NB4 (cell line): ENCODE data around the gene ZFP1.

Source experiments
- DNase-seq: peaks from one replicate; pipeline ENCODE4 v3.0.0; 2010; ENCODE audit warnings: low read depth
- H3K4me3 ChIP-seq: one replicate; pipeline ENCODE4 v1.5.1; 2011; ENCODE audit warnings: mild to moderate bottlenecking, low read depth, low read length, moderate library complexity
- MAX ChIP-seq: IDR thresholded peaks from 2 replicates; pipeline ENCODE4 v1.6.1; 2011; ENCODE audit warnings: low read depth, low read length
- MYC ChIP-seq: IDR thresholded peaks from 2 replicates; pipeline ENCODE4 v1.6.1; 2011; ENCODE audit warnings: low read depth, low read length
- POLR2A ChIP-seq: IDR thresholded peaks from 2 replicates; pipeline ENCODE4 v1.6.1; 2011; ENCODE audit warnings: mild to moderate bottlenecking; ENCODE audit not compliant: insufficient read length; ENCODE audit errors: extremely low read depth
- TF ChIP-seq, protein P1 (sequence below): IDR thresholded peaks from one replicate; pipeline ENCODE4 v1.5.1; 2012; ENCODE audit warnings: low read depth, low read length

ZFP1 gene

GRCh38 chr16:75107505-75107904 lies 40.8 kb upstream of the ZFP1 start:
- DNase-seq, result no peak
- TF ChIP-seq MYC (no peak), MAX (no peak), POLR2A (no peak)
- TF ChIP-seq, protein P1, sequence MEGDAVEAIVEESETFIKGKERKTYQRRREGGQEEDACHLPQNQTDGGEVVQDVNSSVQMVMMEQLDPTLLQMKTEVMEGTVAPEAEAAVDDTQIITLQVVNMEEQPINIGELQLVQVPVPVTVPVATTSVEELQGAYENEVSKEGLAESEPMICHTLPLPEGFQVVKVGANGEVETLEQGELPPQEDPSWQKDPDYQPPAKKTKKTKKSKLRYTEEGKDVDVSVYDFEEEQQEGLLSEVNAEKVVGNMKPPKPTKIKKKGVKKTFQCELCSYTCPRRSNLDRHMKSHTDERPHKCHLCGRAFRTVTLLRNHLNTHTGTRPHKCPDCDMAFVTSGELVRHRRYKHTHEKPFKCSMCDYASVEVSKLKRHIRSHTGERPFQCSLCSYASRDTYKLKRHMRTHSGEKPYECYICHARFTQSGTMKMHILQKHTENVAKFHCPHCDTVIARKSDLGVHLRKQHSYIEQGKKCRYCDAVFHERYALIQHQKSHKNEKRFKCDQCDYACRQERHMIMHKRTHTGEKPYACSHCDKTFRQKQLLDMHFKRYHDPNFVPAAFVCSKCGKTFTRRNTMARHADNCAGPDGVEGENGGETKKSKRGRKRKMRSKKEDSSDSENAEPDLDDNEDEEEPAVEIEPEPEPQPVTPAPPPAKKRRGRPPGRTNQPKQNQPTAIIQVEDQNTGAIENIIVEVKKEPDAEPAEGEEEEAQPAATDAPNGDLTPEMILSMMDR, result no peak
- H3K4me3 ChIP-seq, result peak overlapping the region; percentile 22

GRCh38 chr16:75108792-75109731 lies 39.3 kb upstream of the ZFP1 start:
- TF ChIP-seq, protein P1, result no peak
- TF ChIP-seq POLR2A, result peak; percentile 33
- peak; percentile 89 for TF ChIP-seq MAX
- TF ChIP-seq MYC, result peak; percentile 93
- H3K4me3 ChIP-seq, result peak overlapping the region; percentile 71
- peak; percentile 97 for DNase-seq

- TF ChIP-seq MYC (peak; percentile 59; the same call in 1 of the 2 replicates), POLR2A (no peak), MAX (peak; percentile 70)
- TF ChIP-seq, protein P1, result no peak
- peak overlapping the region; percentile 71 for H3K4me3 ChIP-seq
- peak; percentile 90 for DNase-seq
Observed at GRCh38 chr16:75109732-75110243, 38.5 kb upstream of the ZFP1 start.

DNA sequence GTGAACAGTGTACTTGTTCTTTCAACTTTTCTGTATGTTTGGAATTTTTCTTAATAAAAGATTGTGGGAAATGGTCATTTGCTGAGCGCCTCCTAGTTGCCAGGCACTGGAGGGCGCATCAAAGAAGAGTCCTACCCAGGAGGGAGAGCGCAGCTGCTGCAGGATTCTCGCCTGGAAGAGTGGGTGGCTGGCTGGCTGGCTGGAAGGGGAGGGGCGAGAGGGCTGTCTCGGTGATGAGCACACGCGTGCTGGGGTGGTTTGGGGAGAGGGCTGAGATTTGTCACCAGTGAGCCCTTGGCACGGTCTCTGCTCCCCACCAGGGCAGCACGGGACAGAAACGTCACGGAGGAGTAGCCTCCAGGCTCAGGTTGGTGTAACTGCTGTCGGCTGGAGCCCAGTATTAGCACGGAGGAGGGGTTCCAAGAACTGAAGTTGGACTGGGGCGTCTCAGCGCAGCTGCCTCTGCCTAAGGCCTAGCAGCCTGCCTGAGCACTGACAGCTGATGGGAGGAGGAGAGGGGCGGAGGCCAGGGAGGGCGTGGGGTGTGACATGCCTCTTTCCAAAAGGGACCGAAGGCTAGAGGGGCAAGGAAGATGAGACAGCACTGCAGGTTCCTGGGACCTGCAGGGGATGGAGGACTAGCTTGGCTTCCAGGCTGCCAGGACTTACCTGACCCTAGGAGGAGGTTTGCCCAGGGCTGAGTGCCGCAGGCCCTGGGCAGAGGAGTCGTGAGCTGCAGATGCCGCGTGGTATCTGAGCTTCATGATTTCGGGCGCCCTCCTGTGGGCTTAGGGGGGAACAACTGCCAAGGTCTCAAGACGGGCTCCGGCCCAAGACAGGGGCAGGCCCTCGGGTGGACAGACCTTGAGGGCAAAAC lies 37.4 kb upstream of the ZFP1 start:
- TF ChIP-seq MYC, result peak; percentile 87
- TF ChIP-seq POLR2A, result peak; percentile 11
- TF ChIP-seq MAX, result peak; percentile 83
- TF ChIP-seq, protein P1, result peak; percentile 76
- H3K4me3 ChIP-seq, result peak overlapping the region; percentile 71
- DNase-seq, result peak; percentile 94

GRCh38 chr16:75111514-75111940 lies 36.8 kb upstream of the ZFP1 start:
- TF ChIP-seq, protein P1, result no peak
- TF ChIP-seq MYC (no peak), POLR2A (no peak), MAX (no peak)
- H3K4me3 ChIP-seq, result no peak overlapping the region
- DNase-seq, result no peak
